HFF-Myc (cell line): ENCODE results near the gene SGCD.

ENCODE experiments used
- DNase-seq: peaks from one replicate; pipeline ENCODE4 v3.0.0-alpha.2; 2011; ENCODE audit warnings: low read depth; ENCODE audit errors: extremely low read depth
- H3K4me3 ChIP-seq: replicated peaks from 2 replicates; pipeline ENCODE4 v1.5.1; 2011; ENCODE audit warnings: low read depth, mild to moderate bottlenecking, control low read depth, low read length
- CTCF ChIP-seq: IDR thresholded peaks from 2 replicates; pipeline ENCODE4 v1.5.1; 2012; ENCODE audit warnings: mild to moderate bottlenecking, low read depth, low read length, control low read depth; ENCODE audit errors: missing control alignments

SGCD gene

GRCh38 chr5:156615901-156616300, 288.9 kb downstream of the SGCD start:
- no peak overlapping the region for H3K4me3 ChIP-seq
- TF ChIP-seq CTCF, result no peak
- no peak for DNase-seq

- no peak for TF ChIP-seq CTCF
- DNase-seq, result no peak
- no peak overlapping the region for H3K4me3 ChIP-seq
Measured at GRCh38 chr5:156617426-156617825, 290.5 kb downstream of the SGCD start.

- DNase-seq, result no peak
- no peak for TF ChIP-seq CTCF
- no peak overlapping the region for H3K4me3 ChIP-seq
Measured at GRCh38 chr5:156618601-156619000, 291.6 kb downstream of the SGCD start.

- no peak overlapping the region for H3K4me3 ChIP-seq
- TF ChIP-seq CTCF, result no peak
- DNase-seq, result no peak
Measured at GRCh38 chr5:156621719-156622118, 294.8 kb downstream of the SGCD start.

GRCh38 chr5:156623381-156624040, 296.5 kb downstream of the SGCD start:
- DNase-seq, result no peak
- H3K4me3 ChIP-seq, result no peak overlapping the region
- no peak for TF ChIP-seq CTCF

- DNase-seq, result no peak
- H3K4me3 ChIP-seq, result no peak overlapping the region
Measured at GRCh38 chr5:156624686-156625085, 297.7 kb downstream of the SGCD start.

More at GRCh38 chr5:156624686-156625085, 297.7 kb downstream of the SGCD start:
- no peak for TF ChIP-seq CTCF
